ENCODE results near the gene CALM1. TPM values are rescaled to one million over a fixed set of nuclear protein-coding genes. Genes with fewer than 3 reads are reported as not detected.

CALM1 gene
- total RNA-seq, 1 experiment from 2014 or later = 373 TPM

- no peak for TF ChIP-seq CBFB (CRISPR knock-in tag; IDR thresholded peaks at IDR 0.05; ENCODE audit: low read depth)
- TF ChIP-seq RORB (CRISPR knock-in tag; IDR thresholded peaks at IDR 0.05) = no peak
- TF ChIP-seq ZNF671 (CRISPR knock-in tag; IDR thresholded peaks at IDR 0.05) = no peak
Measured at GRCh38 chr14:90446405-90446804, 49.6 kb downstream of the CALM1 start (continued).

DNA sequence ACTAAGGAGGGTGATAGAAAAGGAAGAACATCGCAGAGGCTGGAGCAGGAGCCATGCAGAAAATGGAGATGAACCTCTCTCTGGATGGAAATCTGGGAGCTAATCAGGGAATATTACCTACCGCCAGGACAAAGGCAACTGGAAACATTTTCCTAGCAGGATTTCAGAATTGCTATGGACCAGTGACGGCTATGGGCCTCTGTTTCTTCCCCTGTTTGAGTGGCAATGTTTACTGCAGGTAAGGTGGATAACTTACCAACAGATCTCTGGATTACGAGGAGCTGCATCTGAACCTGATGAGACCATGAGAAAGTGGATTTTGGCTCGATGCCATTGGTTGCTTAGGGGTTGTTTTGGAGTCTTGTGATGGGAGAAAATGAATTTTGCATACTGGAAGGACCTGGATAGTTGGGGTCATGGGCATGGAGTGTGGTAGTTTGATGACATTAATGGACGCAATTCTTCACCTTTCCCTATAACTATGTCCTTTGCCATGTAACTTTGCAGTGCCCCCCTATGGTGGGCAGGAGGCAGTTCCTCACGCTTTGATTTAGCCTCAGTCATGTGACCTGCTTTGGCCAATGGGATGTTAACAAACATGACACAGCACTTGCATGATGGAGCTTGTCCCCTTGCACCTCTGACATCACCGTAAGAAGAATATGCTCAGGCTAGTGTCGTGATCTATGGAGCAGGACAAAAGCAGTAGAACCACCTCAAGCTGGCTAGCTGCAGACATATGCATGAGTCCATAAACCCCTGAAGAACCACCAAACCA lies 51.1 kb downstream of the CALM1 start:
- ChIA-PET CTCF (interaction anchor here (0.7 to 1.6 kb wide), 3 partner anchors 14 to 65 kb away, joined by 3 to 5 read pairs (median 3); no protein-coding TSS in a partner anchor), POLR2A (no interaction called here)
- Mint-ChIP-seq H3K4me1 (peaks cover 24% of the 10 kb centered on the region), H3K27me3 (ENCODE audit: low read depth) (no peaks in the 10 kb centered on the region), H3K9me3 (peaks cover 16% of the 10 kb centered on the region), H3K36me3 (peaks cover 9% of the 10 kb centered on the region), H3K4me3 (no peak overlapping the region), H3K27ac (no peak overlapping the region)
- ATAC-seq (no peak), DNase-seq (ENCODE audit: low spot score) (no peak)
- TF ChIP-seq, protein P1, sequence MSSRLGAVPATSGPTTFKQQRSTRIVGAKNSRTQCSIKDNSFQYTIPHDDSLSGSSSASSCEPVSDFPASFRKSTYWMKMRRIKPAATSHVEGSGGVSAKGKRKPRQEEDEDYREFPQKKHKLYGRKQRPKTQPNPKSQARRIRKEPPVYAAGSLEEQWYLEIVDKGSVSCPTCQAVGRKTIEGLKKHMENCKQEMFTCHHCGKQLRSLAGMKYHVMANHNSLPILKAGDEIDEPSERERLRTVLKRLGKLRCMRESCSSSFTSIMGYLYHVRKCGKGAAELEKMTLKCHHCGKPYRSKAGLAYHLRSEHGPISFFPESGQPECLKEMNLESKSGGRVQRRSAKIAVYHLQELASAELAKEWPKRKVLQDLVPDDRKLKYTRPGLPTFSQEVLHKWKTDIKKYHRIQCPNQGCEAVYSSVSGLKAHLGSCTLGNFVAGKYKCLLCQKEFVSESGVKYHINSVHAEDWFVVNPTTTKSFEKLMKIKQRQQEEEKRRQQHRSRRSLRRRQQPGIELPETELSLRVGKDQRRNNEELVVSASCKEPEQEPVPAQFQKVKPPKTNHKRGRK (CRISPR knock-in tag; IDR thresholded peaks at IDR 0.05; ENCODE audit: borderline replicate concordance) = no peak
- TF ChIP-seq USF2 (CRISPR knock-in tag; IDR thresholded peaks at IDR 0.05) = peak; percentile 83
- TF ChIP-seq, protein P2, sequence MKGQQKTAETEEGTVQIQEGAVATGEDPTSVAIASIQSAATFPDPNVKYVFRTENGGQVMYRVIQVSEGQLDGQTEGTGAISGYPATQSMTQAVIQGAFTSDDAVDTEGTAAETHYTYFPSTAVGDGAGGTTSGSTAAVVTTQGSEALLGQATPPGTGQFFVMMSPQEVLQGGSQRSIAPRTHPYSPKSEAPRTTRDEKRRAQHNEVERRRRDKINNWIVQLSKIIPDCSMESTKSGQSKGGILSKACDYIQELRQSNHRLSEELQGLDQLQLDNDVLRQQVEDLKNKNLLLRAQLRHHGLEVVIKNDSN (CRISPR knock-in tag; IDR thresholded peaks at IDR 0.05) = peak; percentile 71
- TF ChIP-seq, protein P3, sequence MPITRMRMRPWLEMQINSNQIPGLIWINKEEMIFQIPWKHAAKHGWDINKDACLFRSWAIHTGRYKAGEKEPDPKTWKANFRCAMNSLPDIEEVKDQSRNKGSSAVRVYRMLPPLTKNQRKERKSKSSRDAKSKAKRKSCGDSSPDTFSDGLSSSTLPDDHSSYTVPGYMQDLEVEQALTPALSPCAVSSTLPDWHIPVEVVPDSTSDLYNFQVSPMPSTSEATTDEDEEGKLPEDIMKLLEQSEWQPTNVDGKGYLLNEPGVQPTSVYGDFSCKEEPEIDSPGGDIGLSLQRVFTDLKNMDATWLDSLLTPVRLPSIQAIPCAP (CRISPR knock-in tag; IDR thresholded peaks at IDR 0.05) = no peak

DNA sequence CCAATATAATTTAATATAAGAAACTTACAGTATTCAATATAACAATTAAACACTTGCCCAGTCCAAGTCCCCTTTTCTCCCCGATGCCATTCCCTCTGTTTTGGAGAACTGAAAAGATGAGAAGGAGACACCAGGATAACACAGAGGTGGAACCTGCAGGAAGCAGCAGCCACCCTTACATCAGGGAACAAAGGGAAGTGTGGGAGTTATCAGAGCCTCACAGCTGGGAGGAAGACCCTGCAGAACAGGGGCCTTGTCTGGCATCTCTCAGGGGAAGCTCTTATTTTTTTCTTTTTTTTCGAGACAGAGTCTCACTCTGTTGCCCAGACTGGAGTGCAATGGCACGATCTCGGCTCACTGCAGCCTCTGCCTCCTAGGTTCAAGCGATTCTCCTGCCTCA lies 52.6 kb downstream of the CALM1 start:
- DNase-seq (ENCODE audit: low spot score) = no peak
- peaks cover 9% of the 10 kb centered on the region for H3K36me3 Mint-ChIP-seq
- TF ChIP-seq NR2C2 (CRISPR knock-in tag; IDR thresholded peaks at IDR 0.05) = no peak
- TF ChIP-seq, protein P4, sequence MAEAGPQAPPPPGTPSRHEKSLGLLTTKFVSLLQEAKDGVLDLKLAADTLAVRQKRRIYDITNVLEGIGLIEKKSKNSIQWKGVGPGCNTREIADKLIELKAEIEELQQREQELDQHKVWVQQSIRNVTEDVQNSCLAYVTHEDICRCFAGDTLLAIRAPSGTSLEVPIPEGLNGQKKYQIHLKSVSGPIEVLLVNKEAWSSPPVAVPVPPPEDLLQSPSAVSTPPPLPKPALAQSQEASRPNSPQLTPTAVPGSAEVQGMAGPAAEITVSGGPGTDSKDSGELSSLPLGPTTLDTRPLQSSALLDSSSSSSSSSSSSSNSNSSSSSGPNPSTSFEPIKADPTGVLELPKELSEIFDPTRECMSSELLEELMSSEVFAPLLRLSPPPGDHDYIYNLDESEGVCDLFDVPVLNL (CRISPR knock-in tag; IDR thresholded peaks at IDR 0.05; ENCODE audit: borderline replicate concordance, low read depth) = no peak
- TF ChIP-seq, protein P5, sequence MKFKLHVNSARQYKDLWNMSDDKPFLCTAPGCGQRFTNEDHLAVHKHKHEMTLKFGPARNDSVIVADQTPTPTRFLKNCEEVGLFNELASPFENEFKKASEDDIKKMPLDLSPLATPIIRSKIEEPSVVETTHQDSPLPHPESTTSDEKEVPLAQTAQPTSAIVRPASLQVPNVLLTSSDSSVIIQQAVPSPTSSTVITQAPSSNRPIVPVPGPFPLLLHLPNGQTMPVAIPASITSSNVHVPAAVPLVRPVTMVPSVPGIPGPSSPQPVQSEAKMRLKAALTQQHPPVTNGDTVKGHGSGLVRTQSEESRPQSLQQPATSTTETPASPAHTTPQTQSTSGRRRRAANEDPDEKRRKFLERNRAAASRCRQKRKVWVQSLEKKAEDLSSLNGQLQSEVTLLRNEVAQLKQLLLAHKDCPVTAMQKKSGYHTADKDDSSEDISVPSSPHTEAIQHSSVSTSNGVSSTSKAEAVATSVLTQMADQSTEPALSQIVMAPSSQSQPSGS (CRISPR knock-in tag; IDR thresholded peaks at IDR 0.05; ENCODE audit: borderline replicate concordance, low read depth) = no peak
- no peak for TF ChIP-seq CBFB (CRISPR knock-in tag; IDR thresholded peaks at IDR 0.05; ENCODE audit: low read depth)
- H3K4me1 Mint-ChIP-seq = peaks cover 16% of the 10 kb centered on the region
- ATAC-seq = no peak
- ChIA-PET POLR2A (no interaction called here), CTCF (no interaction called here)
- no peaks in the 10 kb centered on the region for H3K27me3 Mint-ChIP-seq (ENCODE audit: low read depth)
- no peak overlapping the region for H3K27ac Mint-ChIP-seq
- H3K4me3 Mint-ChIP-seq = no peak overlapping the region
- peaks cover 16% of the 10 kb centered on the region for H3K9me3 Mint-ChIP-seq

- Mint-ChIP-seq H3K36me3 (peaks cover 9% of the 10 kb centered on the region), H3K9me3 (peaks cover 16% of the 10 kb centered on the region), H3K27ac (no peak overlapping the region), H3K27me3 (ENCODE audit: low read depth) (no peaks in the 10 kb centered on the region), H3K4me1 (peaks cover 13% of the 10 kb centered on the region), H3K4me3 (no peak overlapping the region)
- TF ChIP-seq ZBTB21 (CRISPR knock-in tag; IDR thresholded peaks at IDR 0.05; ENCODE audit: borderline replicate concordance) (no peak), SMAD3 (CRISPR knock-in tag; IDR thresholded peaks at IDR 0.05; ENCODE audit: borderline replicate concordance) (no peak), ZNF219 (CRISPR knock-in tag; IDR thresholded peaks at IDR 0.05; ENCODE audit: borderline replicate concordance) (no peak), GTF2I (CRISPR knock-in tag; conservative IDR thresholded peaks at IDR 0.05) (no peak)
- CTCF ChIA-PET = no interaction called here
- DNase-seq (ENCODE audit: low spot score) (no peak), ATAC-seq (no peak)
- POLR2A ChIA-PET = no interaction called here
Measured at GRCh38 chr14:90450151-90450550, 53.3 kb downstream of the CALM1 start.
